ENCODE data around the gene COL5A2. TPM values are rescaled to one million over a fixed set of nuclear protein-coding genes. Genes with fewer than 3 reads are reported as not detected.

COL5A2 gene
- total RNA-seq: 607 TPM

DNA sequence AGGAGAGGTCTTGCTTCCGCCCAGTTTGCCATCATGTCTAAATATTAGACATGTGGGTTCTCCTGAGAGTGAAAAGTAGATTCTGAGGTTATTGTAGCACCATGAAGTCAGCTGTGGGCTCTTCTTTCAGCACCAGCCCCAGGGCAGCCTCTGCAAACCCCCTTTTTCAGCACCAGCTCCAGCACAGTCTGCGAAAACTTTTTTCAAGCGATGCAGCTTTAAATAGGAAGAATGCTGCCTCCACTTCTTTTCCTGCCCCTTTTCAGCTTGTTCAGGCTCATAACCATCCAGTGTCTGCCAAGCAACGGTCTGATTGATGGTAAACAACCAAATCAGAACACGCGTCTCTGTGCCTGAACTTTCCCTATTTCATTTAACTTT, at the start of gene COL5A2:
Gene COL5A2 (minus strand): TSS at position 192 of the 381 bp plus-strand sequence. CDS start 157 bp downstream, at position 35.
- peak; percentile 92 for DNase-seq

DNA sequence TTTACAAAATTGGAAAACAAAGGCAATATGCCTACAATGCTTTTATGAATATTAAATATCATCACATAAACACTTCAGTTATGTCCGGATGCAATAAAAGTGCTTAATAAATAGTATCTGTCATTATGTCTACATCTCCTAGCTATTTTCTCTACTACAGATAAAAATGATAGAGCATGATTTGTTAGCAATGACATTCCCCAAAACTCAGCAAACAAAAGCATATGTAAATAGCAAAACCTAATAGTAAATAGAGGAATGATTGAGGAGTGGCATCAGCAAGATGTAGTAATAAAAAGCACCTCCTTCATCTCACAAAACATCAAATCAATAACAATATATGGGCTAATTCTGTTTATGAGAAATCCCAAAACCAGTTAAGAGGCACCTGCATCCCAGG, 46.5 kb upstream of the COL5A2 start:
- DNase-seq: no peak

GRCh38 chr2:189225032-189225431, 45.5 kb upstream of the COL5A2 start:
- no peak for DNase-seq

DNA sequence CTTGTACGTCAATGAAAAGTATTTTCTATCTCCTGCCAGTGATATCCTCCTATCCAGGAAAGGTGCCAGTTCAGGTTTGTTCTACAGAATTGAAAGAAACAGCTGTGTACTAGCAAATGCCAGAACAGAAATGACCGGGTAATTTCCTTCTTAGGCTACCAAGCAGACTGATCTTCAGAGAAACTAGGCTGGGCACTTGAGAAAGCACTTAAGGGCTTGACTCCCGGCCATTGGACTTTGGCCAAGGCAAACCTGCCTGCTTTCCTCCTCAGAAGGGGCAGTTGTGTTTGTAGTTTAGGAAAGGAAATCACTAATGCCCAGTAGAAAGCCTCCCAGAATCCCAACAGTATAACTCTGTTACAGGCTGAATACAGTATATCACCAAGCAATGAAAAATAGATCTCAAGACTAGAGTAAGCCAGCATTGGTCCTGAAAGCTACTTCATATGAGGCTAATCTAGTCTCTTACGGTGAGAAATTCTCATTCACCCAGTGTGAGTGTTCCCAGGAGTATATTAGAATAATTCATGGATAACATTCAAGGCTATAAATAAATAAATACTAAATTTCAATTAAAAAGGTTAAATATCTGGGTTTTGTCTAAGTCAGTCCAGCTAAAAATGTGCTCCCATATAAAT, 43.0 kb upstream of the COL5A2 start:
- peak; percentile 69 for DNase-seq

- DNase-seq: peak; percentile 10
Measured at GRCh38 chr2:189221811-189222467, 42.4 kb upstream of the COL5A2 start.

- DNase-seq: no peak
Measured at GRCh38 chr2:189218236-189218635, 38.7 kb upstream of the COL5A2 start.

GRCh38 chr2:189217541-189217940, 38.0 kb upstream of the COL5A2 start:
- DNase-seq: no peak

DNA sequence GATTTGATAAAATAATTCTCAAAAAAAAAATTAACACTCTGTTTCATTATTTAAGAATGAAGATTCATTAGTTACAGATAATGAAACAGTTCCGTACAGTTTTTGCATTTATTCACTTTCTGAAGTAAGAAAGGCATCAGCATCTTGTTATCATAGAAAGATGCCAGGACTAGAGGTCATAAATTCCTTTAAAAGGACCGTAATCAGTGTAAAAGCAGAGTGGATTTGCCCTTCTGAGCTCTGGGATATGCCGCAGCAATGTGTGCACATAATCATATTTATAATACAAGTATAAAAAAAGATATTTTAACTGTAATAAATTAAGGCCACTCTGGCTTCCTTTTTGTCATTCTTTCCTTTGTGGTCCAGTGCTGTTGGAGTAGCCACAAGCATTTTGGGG, 37.5 kb upstream of the COL5A2 start:
- no peak for DNase-seq

- no peak for DNase-seq
Measured at GRCh38 chr2:189214484-189214883, 34.9 kb upstream of the COL5A2 start.

- peak; percentile 12 for DNase-seq
Measured at GRCh38 chr2:189213250-189213649, 33.7 kb upstream of the COL5A2 start.

DNA sequence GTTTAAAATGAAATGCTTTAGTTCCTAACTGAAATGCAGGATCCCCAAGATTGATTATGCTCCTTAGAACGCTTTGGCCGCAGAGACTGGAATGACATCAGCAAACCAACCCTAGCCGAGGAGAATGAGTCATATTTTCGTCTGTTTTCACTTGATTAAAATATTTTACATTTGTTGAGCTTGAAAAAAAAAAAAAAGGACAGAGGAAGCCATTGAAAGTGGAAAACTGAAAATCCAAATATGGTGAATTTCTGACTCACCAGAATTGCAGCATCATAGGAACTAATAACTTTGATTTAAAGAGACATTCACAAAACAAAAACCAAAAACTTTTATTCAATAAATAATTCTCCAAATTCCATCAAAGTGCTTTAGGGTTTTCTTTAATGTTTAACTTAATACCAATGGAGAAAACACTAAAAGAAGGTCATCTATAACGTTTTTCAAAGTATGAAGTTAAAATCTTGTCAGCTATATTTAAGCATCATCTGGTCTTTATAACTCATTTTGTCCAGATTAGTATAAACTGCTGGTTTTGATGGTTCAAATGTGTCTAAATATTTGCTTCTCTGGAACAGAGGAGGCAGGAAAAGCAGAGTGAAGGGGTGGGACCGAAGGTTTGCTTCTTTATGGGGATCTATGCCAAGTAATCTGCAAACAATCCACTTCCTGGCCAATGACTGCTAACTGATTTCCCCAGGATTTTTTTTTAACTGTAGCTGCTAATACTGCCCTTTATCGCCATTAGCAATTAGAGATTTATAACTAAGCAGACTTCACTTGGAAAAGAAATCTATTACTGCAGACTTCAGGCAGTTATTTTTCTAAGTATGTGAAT, 30.9 kb upstream of the COL5A2 start:
- peak; percentile 86 for DNase-seq

- DNase-seq: no peak
Measured at GRCh38 chr2:189208254-189208653, 28.7 kb upstream of the COL5A2 start.

- no peak for DNase-seq
Measured at GRCh38 chr2:189204322-189204941, 24.9 kb upstream of the COL5A2 start.

- DNase-seq: peak; percentile 27
Measured at GRCh38 chr2:189203177-189203799, 23.7 kb upstream of the COL5A2 start.

DNA sequence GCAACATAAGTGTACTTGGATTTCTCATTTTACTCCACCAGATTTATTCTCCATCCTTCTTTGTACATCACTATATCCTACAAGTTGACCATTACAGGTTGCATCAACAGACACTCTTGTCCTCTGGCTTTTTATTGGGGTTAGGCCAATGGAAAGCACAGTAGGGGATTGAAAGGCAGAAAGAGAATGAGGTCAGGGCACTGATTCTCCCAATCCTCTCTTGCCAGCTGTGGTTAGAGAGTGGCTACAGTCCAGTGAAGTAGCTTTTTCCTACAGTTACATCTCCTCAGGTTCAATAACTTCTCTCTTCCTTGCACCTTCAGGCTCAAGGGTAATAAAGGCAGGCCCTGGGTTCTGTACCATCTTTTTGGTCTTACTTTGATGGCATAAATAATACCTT, 20.2 kb upstream of the COL5A2 start:
- no peak for DNase-seq

GRCh38 chr2:189192766-189193165, 13.2 kb upstream of the COL5A2 start:
- DNase-seq: no peak

GRCh38 chr2:189191766-189192165, 12.2 kb upstream of the COL5A2 start:
- DNase-seq: no peak

- DNase-seq: no peak
Measured at GRCh38 chr2:189190685-189191084, 11.1 kb upstream of the COL5A2 start.

- no peak for DNase-seq
Measured at GRCh38 chr2:189188115-189188805, 8.7 kb upstream of the COL5A2 start.

DNA sequence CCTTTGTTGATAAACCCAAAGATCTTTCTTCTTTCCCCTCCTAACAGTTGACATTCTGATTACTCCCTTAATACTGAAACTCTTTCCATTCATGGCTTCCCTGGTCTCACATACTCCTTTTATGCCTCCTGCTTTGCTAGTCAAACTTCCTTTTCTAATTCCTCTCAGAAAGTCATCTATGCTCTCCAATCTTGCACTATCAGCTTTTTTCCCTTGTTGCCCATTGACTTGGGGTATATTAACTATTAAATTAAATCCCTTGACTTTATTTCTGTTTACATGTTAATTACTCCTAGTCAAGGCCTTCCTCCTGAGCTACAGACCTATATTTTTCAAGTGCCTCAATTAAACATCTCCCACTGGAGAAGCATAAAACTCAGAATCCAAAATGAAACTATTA, 3.6 kb upstream of the COL5A2 start:
- DNase-seq: no peak

DNA sequence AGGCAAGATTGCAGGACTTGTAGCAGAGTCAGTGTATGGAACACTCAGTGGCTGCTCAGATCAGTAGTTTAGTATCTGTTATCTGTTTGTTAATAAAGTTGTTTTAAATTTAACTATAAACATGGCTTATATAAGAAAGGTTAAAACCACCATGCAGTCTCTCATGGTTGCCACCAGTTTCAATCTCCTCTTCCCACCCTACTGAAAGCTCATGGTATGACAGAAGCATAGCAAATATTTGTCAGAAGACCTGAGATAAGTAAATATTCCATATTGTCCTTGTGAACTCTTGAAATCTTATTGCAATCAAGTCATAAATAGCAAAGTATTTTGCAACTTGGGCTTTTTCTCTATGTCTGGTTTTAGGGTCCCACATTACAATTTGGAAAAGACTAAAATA, 2.1 kb upstream of the COL5A2 start:
- DNase-seq: no peak
